IMR-90 (cell line): Measurements from ENCODE around the gene SEC24A. TPM values are rescaled to one million over a fixed set of nuclear protein-coding genes. Genes with fewer than 3 reads are reported as not detected.

ENCODE experiments used
- ATAC-seq: fragments of 200-7000 bp; cut with Tn5 transposase; 2 replicates; pipeline ENCODE4 v1.9.1; 2020; ENCODE audit warnings: low read depth, mild to moderate bottlenecking, moderate library complexity
- BruUV-seq: library from RNA; stranded (reverse); fragments of 400-500 nt; replicated peaks from 2 replicates; lab custom pipeline; 2021; lab: Mats Ljungman, UMichigan
- CTCF ChIA-PET: fragments of 300-600 bp; formaldehyde crosslinking; extraction: SDS; loops from one replicate; lab custom pipeline; 2021; ENCODE audit warnings: antibody characterized with exemption; lab: Yijun Ruan, JAX
- POLR2A ChIA-PET: fragments of 300-600 bp; sonication (Branson Sonifier 250); formaldehyde crosslinking; loops from one replicate; lab custom pipeline; 2022; ENCODE audit warnings: antibody characterized with exemption; ENCODE audit not compliant: unreplicated experiment; lab: Charles Lee
- DNase-seq: peaks from one replicate; pipeline ENCODE4 v3.0.0; 2013
- H2AFZ ChIP-seq: replicated peaks from 2 replicates; pipeline ENCODE3; 2013; ENCODE audit warnings: low read length, mild to moderate bottlenecking; ENCODE audit not compliant: poor library complexity
- H2AK5ac ChIP-seq: 2 replicates; pipeline ENCODE4 v1.6.1; 2013; ENCODE audit warnings: low read depth, low read length, inconsistent platforms
- H2AK9ac ChIP-seq: replicated peaks from 2 replicates; pipeline ENCODE3; 2013; ENCODE audit warnings: mild to moderate bottlenecking, low read depth, low read length, moderate library complexity; ENCODE audit not compliant: poor library complexity
- H2BK120ac ChIP-seq: 2 replicates; pipeline ENCODE4 v1.6.1; 2013; ENCODE audit warnings: low read depth, low read length, inconsistent platforms
- H2BK15ac ChIP-seq: 3 replicates; pipeline ENCODE4 v1.6.1; 2013; ENCODE audit warnings: low read depth, low read length, inconsistent platforms
- H2BK20ac ChIP-seq: 2 replicates; pipeline ENCODE4 v1.6.1; 2013; ENCODE audit warnings: low read depth, mild to moderate bottlenecking, inconsistent platforms, low read length, moderate library complexity
- H2BK5ac ChIP-seq: 2 replicates; pipeline ENCODE4 v1.6.1; 2013; ENCODE audit warnings: mild to moderate bottlenecking, low read depth, low read length, inconsistent platforms; ENCODE audit not compliant: poor library complexity, severe bottlenecking
- H3K14ac ChIP-seq: replicated peaks from 2 replicates; pipeline ENCODE4 v1.6.1; 2013; ENCODE audit warnings: low read depth, low read length, inconsistent platforms
- H3K18ac ChIP-seq: 2 replicates; pipeline ENCODE4 v1.6.1; 2013; ENCODE audit warnings: low read depth, low read length, control low read depth
- H3K23ac ChIP-seq: 2 replicates; pipeline ENCODE4 v1.6.1; 2013; ENCODE audit warnings: low read depth, low read length, inconsistent platforms
- H3K27ac ChIP-seq: 2 replicates; pipeline ENCODE4 v1.5.1; 2013; ENCODE audit warnings: mild to moderate bottlenecking, control low read depth, low read length; ENCODE audit not compliant: insufficient read depth
- H3K27me3 ChIP-seq: 2 replicates; pipeline ENCODE4 v1.6.1; 2013; ENCODE audit warnings: low read length; ENCODE audit not compliant: control insufficient read depth, insufficient read depth
- H3K36me3 ChIP-seq: 2 replicates; pipeline ENCODE4 v1.6.1; 2013; ENCODE audit warnings: low read length, mixed read lengths; ENCODE audit not compliant: control insufficient read depth, insufficient read depth
- H3K4ac ChIP-seq: 2 replicates; pipeline ENCODE4 v1.6.1; 2013; ENCODE audit warnings: low read depth, low read length, inconsistent platforms
- H3K4me1 ChIP-seq: 2 replicates; pipeline ENCODE4 v1.6.1; 2013; ENCODE audit warnings: low read length, mixed read lengths; ENCODE audit not compliant: control insufficient read depth, insufficient read depth
- H3K4me2 ChIP-seq: 2 replicates; pipeline ENCODE4 v1.6.1; 2013; ENCODE audit warnings: low read depth, mild to moderate bottlenecking, control low read depth, low read length, moderate library complexity
- H3K4me3 ChIP-seq: 2 replicates; pipeline ENCODE4 v1.5.1; 2013; ENCODE audit warnings: low read depth, mild to moderate bottlenecking, control low read depth, low read length, moderate library complexity; ENCODE audit not compliant: insufficient read depth
- H3K56ac ChIP-seq: 2 replicates; pipeline ENCODE4 v1.6.1; 2013; ENCODE audit warnings: low read length, inconsistent platforms; ENCODE audit not compliant: insufficient read depth; ENCODE audit errors: extremely low read depth
- H3K79me1 ChIP-seq, 2 experiments: 2 replicates each; pipeline ENCODE4 v1.6.1; 2013; ENCODE audit warnings: low read length in 2 of 2, inconsistent platforms in 1 of 2, low read depth in 1 of 2
- H3K9ac ChIP-seq: 2 replicates; pipeline ENCODE4 v1.6.1; 2013; ENCODE audit warnings: low read depth, low read length, control low read depth
- H3K9me1 ChIP-seq: 2 replicates; pipeline ENCODE4 v1.6.1; 2013; ENCODE audit warnings: low read length, inconsistent platforms; ENCODE audit not compliant: insufficient read depth
- H3K9me3 ChIP-seq: 2 replicates; pipeline ENCODE4 v1.6.1; 2013; ENCODE audit warnings: low read length; ENCODE audit not compliant: control insufficient read depth, insufficient read depth
- H4K20me1 ChIP-seq: 2 replicates; pipeline ENCODE4 v1.6.1; 2013; ENCODE audit warnings: low read length, inconsistent platforms; ENCODE audit not compliant: insufficient read depth
- H4K5ac ChIP-seq: 2 replicates; pipeline ENCODE4 v1.6.1; 2013; ENCODE audit warnings: mild to moderate bottlenecking, low read depth, low read length, control low read depth
- H4K8ac ChIP-seq, 2 experiments: 2 replicates each; pipeline ENCODE4 v1.6.1; 2013; ENCODE audit warnings: low read depth in 2 of 2, low read length in 2 of 2, control low read depth in 1 of 2, inconsistent platforms in 1 of 2
- H4K91ac ChIP-seq: 2 replicates; pipeline ENCODE4 v1.6.1; 2013; ENCODE audit warnings: low read depth, low read length, inconsistent platforms; ENCODE audit not compliant: insufficient read depth
- NFE2L2 ChIP-seq: fragments of 150-350 bp; IDR thresholded peaks from 2 replicates; pipeline ENCODE4 v1.6.1; 2016; ENCODE audit warnings: low read depth, mild to moderate bottlenecking, low read length
- POLR2A ChIP-seq: IDR thresholded peaks from 2 replicates; pipeline ENCODE4 v1.6.1; 2012; ENCODE audit warnings: mild to moderate bottlenecking, low read depth, low read length
- WGBS, 2 experiments: methylation state at CpG; one replicate each; pipeline versions ENCODE4 v1.1.5 to v1.1.7; 2013; ENCODE audit warnings: missing lambda C conversion rate in 2 of 2; ENCODE audit not compliant: insufficient read length in 1 of 2; ENCODE audit errors: extremely low coverage in 2 of 2; 5-methylcytosine and 5-hydroxymethylcytosine counted together
- dilution Hi-C: fragments of 300-500 bp; cut with HindIII; formaldehyde crosslinking; loops from one replicate; pipeline ENCODE4 v1.14.3; 2018; ENCODE audit warnings: low sequenced_read_pairs; ENCODE audit not compliant: unreplicated experiment
- in situ Hi-C: fragments of 300-500 bp; cut with MboI; formaldehyde crosslinking; loops from 3 replicates; pipeline ENCODE4 v1.14.3; 2019; ENCODE audit warnings: low sequenced_read_pairs, inconsistent platforms, mixed read lengths
- intact Hi-C: fragments of 100-400 bp; cut with micrococcal nuclease; formaldehyde crosslinking; loops from 2 replicates; pipeline ENCODE4 v1.10.0; 2022
- polyA plus RNA-seq, 3 experiments: library from polyadenylated mRNA; depleted of rRNA; stranded (reverse); fragments of >200 nt; gene quantifications; 2 replicates each; pipeline ENCODE4 v1.2.3, GENCODE V29; 2012; ENCODE audit warnings: low replicate concordance in 1 of 3
- total RNA-seq: library from RNA; depleted of rRNA; stranded (reverse); fragments of >200 nt; gene quantifications from 2 replicates; pipeline ENCODE4 v1.2.3, GENCODE V29; 2012

Gene SEC24A
- total and polyA plus RNA-seq, 2 of the 4 experiments (the other 2 are of a cell fraction): 23.9 to 28.1 TPM

DNA sequence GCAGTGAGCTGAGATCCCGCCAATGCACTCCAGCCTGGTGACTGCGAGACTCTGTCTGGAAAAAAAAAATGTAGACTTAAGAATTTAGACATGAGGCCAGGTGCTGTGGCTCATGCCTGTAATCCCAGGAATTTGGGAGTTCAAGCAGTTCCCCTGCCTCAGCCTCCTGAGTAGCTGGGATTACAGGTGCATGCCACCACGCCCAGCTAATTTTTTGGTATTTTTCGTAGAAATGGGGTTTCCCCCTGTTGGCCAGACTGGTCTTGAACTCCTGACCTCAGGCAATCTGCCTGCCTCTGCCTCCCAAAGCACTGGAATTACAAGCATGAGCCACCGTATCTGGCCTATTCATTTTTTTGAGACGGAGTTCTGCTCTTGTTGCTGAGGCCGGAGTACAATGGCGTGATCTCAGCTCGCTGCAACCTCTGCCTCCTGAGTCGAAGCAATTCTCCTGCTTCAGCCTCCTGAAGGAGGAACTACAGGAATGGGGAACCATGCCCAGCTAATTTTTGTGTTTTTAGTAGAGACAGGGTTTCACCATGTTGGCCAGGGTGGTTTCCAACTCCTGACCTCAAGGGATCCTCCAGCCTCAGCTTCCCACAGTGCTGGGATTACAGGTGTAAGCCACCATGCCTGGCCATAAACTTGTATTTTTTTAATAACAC is 124.0 kb downstream of the SEC24A start:
- dilution Hi-C loops (no loop called here), intact Hi-C loops (no loop called here)

More for the DNA sequence above, 124.0 kb downstream of the SEC24A start:
- no peak overlapping the region for H2BK5ac ChIP-seq
- H2BK15ac ChIP-seq: no peak overlapping the region
- no peak overlapping the region for H4K5ac ChIP-seq
- no peak for TF ChIP-seq NFE2L2
- TF ChIP-seq POLR2A: no peak
- no peak overlapping the region for H2BK120ac ChIP-seq
- ChIA-PET CTCF (no interaction called here), POLR2A (no interaction called here)
- no peaks in the 10 kb centered on the region for H4K20me1 ChIP-seq
- no peak overlapping the region for H4K91ac ChIP-seq
- no peaks in the 10 kb centered on the region for H3K4me1 ChIP-seq
- H3K27me3 ChIP-seq: no peaks in the 10 kb centered on the region
- H3K9me3 ChIP-seq: no peaks in the 10 kb centered on the region
- DNase-seq (no peak), ATAC-seq (no peak)
- WGBS, 2 experiments: 92% methylated on average over 2 of the region's 10 CpGs; no CpG with 5 or more reads in 1 of the 2 experiments
- peaks cover 7 to 15% of the 10 kb centered on the region in 2 experiments; a peak in 2 of 4 replicates for H3K79me1 ChIP-seq
- H2AK9ac ChIP-seq: no peak overlapping the region
- no peak overlapping the region for H3K56ac ChIP-seq
- peaks cover 34% of the 10 kb centered on the region for H3K36me3 ChIP-seq
- no peak overlapping the region for H2AK5ac ChIP-seq
- H3K4me3 ChIP-seq: no peak overlapping the region
- no peak overlapping the region for H4K8ac ChIP-seq
- no peak overlapping the region for H3K18ac ChIP-seq
- no peak overlapping the region for H3K14ac ChIP-seq
- no peak overlapping the region for H3K9ac ChIP-seq
- H3K23ac ChIP-seq: no peak overlapping the region
- no peak overlapping the region for H2BK20ac ChIP-seq
- H3K4me2 ChIP-seq: no peak overlapping the region
- H3K27ac ChIP-seq: no peak overlapping the region
- H3K9me1 ChIP-seq: no peaks in the 10 kb centered on the region
- in situ Hi-C loops: no loop called here
- no TSS peak for BruUV-seq
- no peak overlapping the region for H2AFZ ChIP-seq
- no peak overlapping the region for H3K4ac ChIP-seq
